ENCODE data around the gene WWC2.

WWC2 gene

DNA sequence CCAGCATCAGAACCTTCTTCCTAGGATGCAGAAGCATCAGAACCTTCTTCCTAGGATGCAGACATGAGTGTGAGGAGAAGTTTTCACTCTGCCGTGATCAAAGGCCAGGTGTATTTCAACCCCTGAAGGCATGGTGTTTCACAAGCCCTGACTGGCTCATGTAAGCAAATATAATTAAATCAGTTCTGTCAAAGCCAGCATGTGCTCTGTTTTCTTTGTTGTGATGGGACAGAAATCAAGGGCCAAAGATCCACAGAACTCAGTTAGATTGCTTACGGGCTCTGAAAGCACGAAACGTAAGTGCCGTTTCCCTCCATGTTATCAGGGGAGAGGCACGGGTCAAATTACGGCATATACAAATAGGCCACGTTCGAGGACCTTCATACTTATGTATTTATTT is 255.2 kb downstream of the WWC2 start:
- DNase-seq (ENCODE audit: low spot score), result no peak

DNA sequence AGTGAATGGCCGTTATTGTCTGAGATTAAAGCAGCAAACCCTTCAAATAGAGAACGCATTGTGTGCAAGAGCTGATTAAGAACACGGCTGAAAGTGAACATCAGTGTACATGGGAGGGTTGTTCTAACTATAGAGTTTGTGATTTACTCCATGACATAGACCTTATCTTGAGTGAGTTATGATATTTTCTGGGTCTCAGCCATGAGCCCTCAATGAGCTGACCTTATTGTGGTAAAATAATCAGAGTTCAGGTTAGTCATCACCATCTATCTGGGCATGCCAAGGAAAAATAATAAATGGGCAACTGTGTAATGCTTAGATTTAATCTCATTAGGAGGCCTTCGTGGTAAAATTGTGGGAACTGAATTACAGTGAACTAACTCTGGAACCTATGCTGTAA is 256.3 kb downstream of the WWC2 start:
- DNase-seq (ENCODE audit: low spot score), result no peak

DNA sequence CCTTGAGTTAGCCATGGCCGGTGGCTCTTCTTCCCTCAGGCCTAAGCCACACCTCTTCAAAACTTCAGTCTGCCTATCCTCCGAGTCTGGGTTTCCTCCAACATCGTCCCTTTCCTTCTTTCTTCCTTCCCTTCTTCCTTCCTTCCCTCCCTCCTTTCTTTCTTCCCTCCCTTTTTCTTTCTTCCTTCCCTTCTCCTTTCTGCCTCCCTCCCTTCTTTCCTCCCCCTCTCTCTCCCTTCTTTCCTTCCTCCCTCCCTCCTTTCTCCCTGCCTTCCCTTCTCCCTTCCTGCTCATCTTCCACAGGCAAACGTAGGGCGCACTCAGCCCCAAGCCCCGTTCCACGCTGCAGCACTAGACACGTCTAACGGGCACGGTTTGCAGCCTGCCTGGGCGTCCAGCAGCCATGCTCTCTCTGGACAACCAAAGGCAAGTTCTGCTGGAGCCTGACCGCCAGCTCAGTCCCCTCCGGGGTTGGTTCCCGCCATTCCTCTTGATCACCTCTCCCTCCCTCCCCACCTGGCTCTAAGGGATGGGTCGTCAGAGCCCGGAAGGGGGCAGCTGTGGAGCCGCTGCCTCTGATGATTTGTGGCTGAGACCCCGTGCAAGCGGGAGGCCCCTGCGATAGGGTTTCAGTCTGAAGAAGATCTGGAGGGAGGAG is 257.2 kb downstream of the WWC2 start:
- no peak for DNase-seq (ENCODE audit: low spot score)

DNA sequence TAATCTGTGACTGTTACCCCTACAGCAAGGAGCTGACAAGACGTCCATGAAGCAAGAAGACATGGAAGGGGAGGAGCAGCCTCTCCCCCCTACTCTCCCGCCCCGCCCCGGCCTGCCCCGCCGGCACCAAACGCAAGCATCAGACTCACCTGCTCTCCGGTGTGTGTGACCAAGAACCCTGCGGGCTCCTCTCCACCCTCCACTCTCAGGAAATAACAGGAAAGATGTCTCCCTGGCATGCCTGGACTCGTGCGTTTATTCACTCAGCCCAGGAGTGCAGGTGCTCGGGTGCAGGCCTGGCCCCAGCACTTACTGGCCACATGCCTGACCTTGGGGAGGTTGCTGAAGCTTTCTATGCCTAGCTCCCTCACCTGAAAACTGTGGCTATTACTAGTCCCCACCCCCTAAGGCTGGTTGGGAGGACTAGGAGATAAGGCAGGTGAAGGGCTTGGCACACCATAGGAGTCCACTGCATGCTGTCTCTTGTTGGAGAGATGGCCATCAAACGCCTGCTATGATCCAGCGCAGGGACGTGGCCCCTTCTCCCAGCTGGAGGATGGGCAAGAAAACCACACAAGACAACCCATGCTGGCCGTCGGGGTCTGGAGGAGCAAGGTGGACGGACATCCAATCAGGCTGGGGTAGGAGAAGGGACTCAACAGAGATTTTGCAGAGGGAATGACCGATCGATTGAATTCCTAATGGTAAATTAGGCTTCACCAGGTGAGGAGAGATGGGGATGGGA is 258.0 kb downstream of the WWC2 start:
- DNase-seq (ENCODE audit: low spot score), result no peak

DNA sequence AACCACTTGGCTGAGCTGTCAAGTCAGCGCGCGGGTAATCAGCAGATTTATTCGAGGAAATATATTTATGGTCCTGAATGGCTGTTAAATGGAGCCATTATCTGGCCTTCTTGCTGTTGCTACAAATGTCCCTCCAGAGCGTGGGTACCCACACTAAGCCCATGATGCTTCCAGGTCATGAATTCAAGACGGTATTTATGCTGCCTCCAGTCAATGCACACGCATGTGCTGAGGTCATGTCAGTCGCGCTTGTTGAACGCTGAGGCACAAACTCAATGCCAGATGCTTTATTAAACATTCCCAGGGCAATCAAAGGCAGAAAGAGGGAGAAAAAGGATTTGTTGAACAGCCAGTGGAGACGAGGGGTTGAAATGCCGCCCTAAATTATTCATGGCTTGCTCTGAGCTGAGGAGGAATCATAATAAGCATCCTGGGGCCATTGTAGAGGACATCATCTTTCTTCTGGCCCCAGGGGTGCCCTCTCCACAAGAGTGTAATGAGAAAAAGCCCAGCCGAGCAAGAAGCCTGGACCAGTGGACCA is 259.2 kb downstream of the WWC2 start:
- DNase-seq (ENCODE audit: low spot score), result no peak

DNA sequence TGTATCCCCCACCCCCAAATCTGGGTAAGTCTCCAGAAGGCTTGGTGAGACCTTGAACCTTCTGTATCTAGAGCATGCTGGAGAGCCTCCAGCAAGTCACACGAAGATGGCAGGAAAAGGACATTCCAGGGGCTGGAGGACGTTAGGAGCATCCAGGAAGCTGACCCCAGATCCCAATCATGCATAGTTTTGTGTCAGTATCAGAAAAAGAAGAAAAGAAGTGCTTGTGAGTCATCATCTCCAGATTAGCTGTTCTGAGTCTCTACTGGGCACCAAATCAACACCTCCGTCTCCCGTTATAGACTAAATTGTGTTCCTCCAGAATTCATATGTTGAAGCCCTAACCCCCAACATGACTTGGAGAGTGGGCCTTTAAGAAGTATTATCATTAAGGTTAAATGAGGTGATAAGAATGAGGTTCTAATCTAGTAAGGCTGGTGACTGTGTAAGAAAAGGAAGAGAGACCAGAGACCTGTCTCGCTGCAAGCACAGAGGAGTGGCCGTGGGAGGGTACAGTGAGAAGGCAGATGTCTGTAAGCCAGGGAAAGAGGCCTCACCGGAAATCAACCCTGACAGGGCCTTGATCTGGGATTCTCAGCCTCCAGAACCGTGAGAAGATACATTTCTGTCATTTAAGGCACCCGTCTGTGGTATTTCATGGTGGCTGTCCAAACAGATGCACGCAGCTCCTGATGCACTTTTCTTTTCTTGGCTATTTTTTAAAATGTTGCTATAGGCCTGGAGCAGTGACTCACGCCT is 261.3 kb downstream of the WWC2 start:
- no peak for DNase-seq (ENCODE audit: low spot score)

DNA sequence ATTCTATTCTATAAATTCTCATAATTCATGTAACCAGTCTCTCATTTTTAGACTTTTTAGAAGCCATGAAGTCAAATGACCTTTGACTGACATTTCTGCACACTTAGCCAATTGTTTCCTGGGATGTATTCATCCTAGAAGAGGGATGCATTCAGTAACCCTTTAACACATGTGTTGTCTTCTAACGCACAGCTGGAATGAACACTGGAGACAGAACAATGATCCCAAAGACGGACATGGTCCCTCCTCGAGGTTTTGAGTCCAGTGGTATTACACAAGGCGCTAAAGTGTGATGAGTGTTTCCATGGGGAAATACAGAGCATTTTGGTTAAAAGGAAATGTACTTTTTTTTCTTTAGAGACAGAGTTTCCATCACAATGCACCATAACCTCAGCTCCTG is 263.0 kb downstream of the WWC2 start:
- DNase-seq (ENCODE audit: low spot score), result no peak

DNA sequence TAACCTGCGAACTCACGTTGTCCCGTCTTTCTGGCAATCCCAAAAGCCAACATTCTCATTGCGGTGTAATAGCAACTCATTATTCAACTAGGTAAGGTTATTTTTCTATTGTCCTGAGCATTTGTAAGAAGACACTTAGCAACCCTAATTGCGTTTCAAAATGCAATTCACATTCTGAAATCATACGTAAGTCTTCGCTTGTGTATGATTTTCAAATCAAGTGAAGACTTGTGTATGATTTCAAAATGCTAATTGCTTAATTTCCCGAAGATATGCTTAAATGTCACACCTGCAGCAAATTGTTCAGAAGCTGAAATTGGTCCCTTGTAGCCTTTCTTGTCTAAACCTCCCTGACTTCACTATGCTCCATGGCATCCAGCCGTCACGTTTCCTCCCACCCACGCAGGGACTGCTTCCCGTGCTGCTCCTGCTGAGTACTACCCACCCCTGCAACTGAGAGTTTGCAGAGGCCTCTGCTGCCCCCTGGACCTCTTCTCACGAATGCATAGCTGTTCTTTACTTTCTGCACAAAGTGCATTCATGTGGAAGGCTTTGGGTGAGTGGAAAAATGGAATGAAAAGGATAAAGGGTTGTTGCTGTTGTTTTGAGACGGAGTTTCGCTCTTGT is 264.0 kb downstream of the WWC2 start:
- DNase-seq (ENCODE audit: low spot score), result no peak

DNA sequence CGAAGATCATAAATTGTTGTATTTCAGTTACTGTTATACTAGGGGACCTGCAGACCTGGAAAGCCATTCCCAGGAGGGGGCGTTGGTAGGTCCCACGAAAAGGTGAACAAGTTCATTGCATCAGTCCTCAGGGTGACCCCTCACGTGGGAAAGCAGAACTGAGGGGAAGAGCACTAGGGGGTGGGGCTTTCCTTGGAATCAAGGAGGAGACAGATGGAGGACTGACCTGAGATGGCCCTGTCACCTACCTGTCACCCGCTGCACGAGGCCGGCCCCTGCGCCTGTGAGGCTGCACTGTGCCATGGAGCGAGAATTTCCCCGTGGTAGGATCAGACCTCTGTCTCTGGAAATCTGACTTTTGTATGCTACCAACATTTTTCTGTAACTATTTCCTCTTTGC is 265.0 kb downstream of the WWC2 start:
- no peak for DNase-seq (ENCODE audit: low spot score)

DNA sequence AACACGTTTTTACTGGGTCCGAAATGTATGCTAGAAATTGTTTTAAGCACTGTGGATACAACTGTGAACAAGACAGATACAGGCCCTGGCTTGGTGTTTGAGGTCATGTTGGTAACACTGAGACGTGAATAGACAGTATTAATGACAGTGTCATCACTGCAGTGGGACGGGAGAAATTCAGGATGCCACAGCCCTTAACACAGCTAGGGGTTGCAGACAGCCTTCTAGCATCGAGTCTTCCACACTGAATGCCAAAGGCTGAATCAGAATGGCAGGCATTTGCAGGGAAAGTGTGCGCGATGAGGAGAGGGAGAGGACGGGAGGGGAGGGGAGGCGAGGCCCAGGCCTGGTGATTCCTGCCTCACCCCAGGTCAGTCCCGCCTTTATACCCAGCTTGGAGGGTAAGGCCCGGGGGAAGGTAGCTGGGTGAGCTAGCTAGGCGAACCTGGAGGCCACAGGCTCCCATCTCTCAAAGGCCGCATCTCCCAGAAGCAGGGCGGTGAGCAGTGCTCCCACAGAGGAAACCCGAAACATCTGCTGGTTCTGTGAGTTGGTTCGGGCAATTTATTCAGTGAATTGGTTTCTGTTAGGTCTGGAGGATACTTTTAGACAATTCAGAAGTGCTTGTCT is 267.3 kb downstream of the WWC2 start:
- DNase-seq (ENCODE audit: low spot score), result no peak

DNA sequence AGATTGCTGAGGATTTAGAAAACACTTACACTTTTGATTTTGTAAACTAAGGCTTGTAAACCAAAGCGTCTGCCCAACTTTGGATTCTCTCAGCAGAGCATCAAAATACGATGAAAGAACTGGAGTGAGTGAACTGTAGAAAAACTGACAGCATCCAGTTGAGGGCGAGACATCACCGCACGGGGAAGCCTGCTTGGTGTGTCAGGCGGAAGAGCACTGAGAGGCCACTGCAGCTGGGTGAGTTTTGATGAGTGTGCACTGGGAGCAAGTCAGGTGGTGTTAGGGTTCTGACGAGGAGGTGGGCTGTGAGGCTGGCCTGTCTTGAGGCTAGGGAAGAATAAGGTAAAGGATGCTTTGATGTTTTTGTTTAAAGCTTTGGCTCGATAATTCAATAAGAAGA is 270.0 kb downstream of the WWC2 start:
- no peak for DNase-seq (ENCODE audit: low spot score)
